IMR-90 (cell line): ENCODE results near the gene OR6X1.

ENCODE experiments used
- BHLHE40 ChIP-seq: fragments of 150-350 bp; IDR thresholded peaks from 2 replicates; pipeline ENCODE4 v1.6.1; 2016; ENCODE audit warnings: mild to moderate bottlenecking, low read depth, low read length
- CEBPB ChIP-seq: IDR thresholded peaks from 2 replicates; pipeline ENCODE4 v1.6.1; 2012; ENCODE audit warnings: low read depth, low read length, improper control_type of control experiment
- CHD1 ChIP-seq: IDR thresholded peaks from 2 replicates; pipeline ENCODE4 v1.6.1; 2012; ENCODE audit warnings: low read depth, low read length, improper control_type of control experiment
- FOS ChIP-seq: fragments of 150-350 bp; IDR thresholded peaks from 2 replicates; pipeline ENCODE4 v1.6.1; 2016; ENCODE audit warnings: low read depth, low read length
- MAFK ChIP-seq: IDR thresholded peaks from 2 replicates; pipeline ENCODE4 v1.6.1; 2012; ENCODE audit warnings: low read depth, low read length, improper control_type of control experiment
- MXI1 ChIP-seq: IDR thresholded peaks from 2 replicates; pipeline ENCODE4 v1.6.1; 2012; ENCODE audit warnings: low read depth, mild to moderate bottlenecking, low read length, moderate library complexity, borderline replicate concordance
- POLR2A ChIP-seq: IDR thresholded peaks from 2 replicates; pipeline ENCODE4 v1.6.1; 2012; ENCODE audit warnings: mild to moderate bottlenecking, low read depth, low read length
- RAD21 ChIP-seq: IDR thresholded peaks from 2 replicates; pipeline ENCODE4 v1.6.1; 2012; ENCODE audit warnings: low read length, improper control_type of control experiment
- RCOR1 ChIP-seq: IDR thresholded peaks from 2 replicates; pipeline ENCODE4 v1.6.1; 2012; ENCODE audit warnings: mild to moderate bottlenecking, low read length, improper control_type of control experiment; ENCODE audit not compliant: insufficient replicate concordance
- SMC3 ChIP-seq: fragments of 150-350 bp; IDR thresholded peaks from 2 replicates; pipeline ENCODE4 v1.6.1; 2016; ENCODE audit warnings: low read depth, mild to moderate bottlenecking, antibody characterized with exemption, low read length, moderate library complexity
- TF ChIP-seq, protein P1 (sequence below): conservative IDR thresholded peaks from 2 replicates; pipeline ENCODE4 v1.5.1; 2012; ENCODE audit warnings: mild to moderate bottlenecking, low read depth, low read length, improper control_type of control experiment
- TF ChIP-seq, protein P2 (sequence below): fragments of 150-350 bp; IDR thresholded peaks from 2 replicates; pipeline ENCODE4 v1.6.1; 2017; ENCODE audit warnings: mild to moderate bottlenecking, antibody characterized with exemption, low read length, low read depth

- TF ChIP-seq, protein P1, sequence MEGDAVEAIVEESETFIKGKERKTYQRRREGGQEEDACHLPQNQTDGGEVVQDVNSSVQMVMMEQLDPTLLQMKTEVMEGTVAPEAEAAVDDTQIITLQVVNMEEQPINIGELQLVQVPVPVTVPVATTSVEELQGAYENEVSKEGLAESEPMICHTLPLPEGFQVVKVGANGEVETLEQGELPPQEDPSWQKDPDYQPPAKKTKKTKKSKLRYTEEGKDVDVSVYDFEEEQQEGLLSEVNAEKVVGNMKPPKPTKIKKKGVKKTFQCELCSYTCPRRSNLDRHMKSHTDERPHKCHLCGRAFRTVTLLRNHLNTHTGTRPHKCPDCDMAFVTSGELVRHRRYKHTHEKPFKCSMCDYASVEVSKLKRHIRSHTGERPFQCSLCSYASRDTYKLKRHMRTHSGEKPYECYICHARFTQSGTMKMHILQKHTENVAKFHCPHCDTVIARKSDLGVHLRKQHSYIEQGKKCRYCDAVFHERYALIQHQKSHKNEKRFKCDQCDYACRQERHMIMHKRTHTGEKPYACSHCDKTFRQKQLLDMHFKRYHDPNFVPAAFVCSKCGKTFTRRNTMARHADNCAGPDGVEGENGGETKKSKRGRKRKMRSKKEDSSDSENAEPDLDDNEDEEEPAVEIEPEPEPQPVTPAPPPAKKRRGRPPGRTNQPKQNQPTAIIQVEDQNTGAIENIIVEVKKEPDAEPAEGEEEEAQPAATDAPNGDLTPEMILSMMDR, result no peak
- TF ChIP-seq RCOR1, result no peak
- no peak for TF ChIP-seq BHLHE40
- TF ChIP-seq POLR2A, result no peak
- no peak for TF ChIP-seq CHD1
- TF ChIP-seq SMC3, result no peak
- no peak for TF ChIP-seq RAD21
- TF ChIP-seq FOS, result no peak
- TF ChIP-seq, protein P2, sequence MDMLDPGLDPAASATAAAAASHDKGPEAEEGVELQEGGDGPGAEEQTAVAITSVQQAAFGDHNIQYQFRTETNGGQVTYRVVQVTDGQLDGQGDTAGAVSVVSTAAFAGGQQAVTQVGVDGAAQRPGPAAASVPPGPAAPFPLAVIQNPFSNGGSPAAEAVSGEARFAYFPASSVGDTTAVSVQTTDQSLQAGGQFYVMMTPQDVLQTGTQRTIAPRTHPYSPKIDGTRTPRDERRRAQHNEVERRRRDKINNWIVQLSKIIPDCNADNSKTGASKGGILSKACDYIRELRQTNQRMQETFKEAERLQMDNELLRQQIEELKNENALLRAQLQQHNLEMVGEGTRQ, result no peak
- no peak for TF ChIP-seq MAFK
- TF ChIP-seq CEBPB, result no peak
- TF ChIP-seq MXI1, result no peak
These were observed 6.6 kb upstream of the OR6X1 start for GRCh38 chr11:123760894-123761293.
